ENCODE measurements around the gene SNIP1.
"Not testable (repeated sequence)": the region's sequence is repeated elsewhere in the genome, so short reads cannot be mapped to it uniquely, and the experiment has no call there.

GRCh38 chr1:37518241-37518640 lies 35.9 kb downstream of the SNIP1 start:
- TF ChIP-seq EZH2 (IDR thresholded peaks at IDR 0.05; ENCODE audit: low read depth) = not testable (repeated sequence)
- TF ChIP-seq, protein P1, sequence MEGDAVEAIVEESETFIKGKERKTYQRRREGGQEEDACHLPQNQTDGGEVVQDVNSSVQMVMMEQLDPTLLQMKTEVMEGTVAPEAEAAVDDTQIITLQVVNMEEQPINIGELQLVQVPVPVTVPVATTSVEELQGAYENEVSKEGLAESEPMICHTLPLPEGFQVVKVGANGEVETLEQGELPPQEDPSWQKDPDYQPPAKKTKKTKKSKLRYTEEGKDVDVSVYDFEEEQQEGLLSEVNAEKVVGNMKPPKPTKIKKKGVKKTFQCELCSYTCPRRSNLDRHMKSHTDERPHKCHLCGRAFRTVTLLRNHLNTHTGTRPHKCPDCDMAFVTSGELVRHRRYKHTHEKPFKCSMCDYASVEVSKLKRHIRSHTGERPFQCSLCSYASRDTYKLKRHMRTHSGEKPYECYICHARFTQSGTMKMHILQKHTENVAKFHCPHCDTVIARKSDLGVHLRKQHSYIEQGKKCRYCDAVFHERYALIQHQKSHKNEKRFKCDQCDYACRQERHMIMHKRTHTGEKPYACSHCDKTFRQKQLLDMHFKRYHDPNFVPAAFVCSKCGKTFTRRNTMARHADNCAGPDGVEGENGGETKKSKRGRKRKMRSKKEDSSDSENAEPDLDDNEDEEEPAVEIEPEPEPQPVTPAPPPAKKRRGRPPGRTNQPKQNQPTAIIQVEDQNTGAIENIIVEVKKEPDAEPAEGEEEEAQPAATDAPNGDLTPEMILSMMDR (conservative IDR thresholded peaks at IDR 0.05) = not testable (repeated sequence)

Data from PC-9 (cell line).